Endothelial cell of umbilical vein (primary cell): Measurements from ENCODE around the gene ZNF33B.

Experiments used
- CTCF ChIP-seq, 2 donors: IDR thresholded peaks; 1 replicate in 1 of 2; 2 replicates in 1 of 2; pipeline ENCODE4 v1.5.1; 2011; ENCODE audit warnings: low read length in 2 of 2, mild to moderate bottlenecking in 2 of 2, moderate library complexity in 2 of 2, control low read depth in 1 of 2, inconsistent platforms in 1 of 2, low read depth in 1 of 2; ENCODE audit not compliant: insufficient read depth in 1 of 2; ENCODE audit errors: extremely low read depth in 1 of 2
- EZH2 ChIP-seq: IDR thresholded peaks from 2 replicates; pipeline ENCODE4 v1.6.1; 2012; ENCODE audit warnings: borderline replicate concordance, low read depth, mild to moderate bottlenecking, moderate library complexity, low read length, inconsistent platforms; ENCODE audit not compliant: severe bottlenecking
- FOS ChIP-seq: IDR thresholded peaks from 2 replicates; pipeline ENCODE4 v1.6.1; 2011; ENCODE audit warnings: mild to moderate bottlenecking, low read length, moderate library complexity, borderline replicate concordance; ENCODE audit not compliant: insufficient read depth
- GATA2 ChIP-seq: IDR thresholded peaks from 2 replicates; pipeline ENCODE4 v1.7.0; 2011; ENCODE audit warnings: low read depth, mild to moderate bottlenecking, moderate library complexity, mixed read lengths, low read length; ENCODE audit not compliant: insufficient read length, insufficient read depth
- JUN ChIP-seq: IDR thresholded peaks from 2 replicates; pipeline ENCODE4 v1.6.1; 2011; ENCODE audit warnings: borderline replicate concordance, low read depth; ENCODE audit not compliant: insufficient read length, insufficient read depth
- MAX ChIP-seq: IDR thresholded peaks from 2 replicates; pipeline ENCODE4 v1.6.1; 2011; ENCODE audit not compliant: insufficient read depth, insufficient read length
- MYC ChIP-seq: IDR thresholded peaks from one replicate; pipeline ENCODE4 v1.6.1; 2011; ENCODE audit warnings: mild to moderate bottlenecking, low read depth, low read length
- POLR2A ChIP-seq: IDR thresholded peaks from 2 replicates; pipeline ENCODE4 v1.6.1; 2012; ENCODE audit warnings: low read depth, mild to moderate bottlenecking, control low read depth, low read length
- POLR2AphosphoS5 ChIP-seq: IDR thresholded peaks from 2 replicates; pipeline ENCODE4 v1.6.1; 2012; ENCODE audit warnings: low read depth, mild to moderate bottlenecking, control low read depth, low read length, moderate library complexity; ENCODE audit not compliant: insufficient read depth

- TF ChIP-seq CTCF (IDR thresholded peaks at IDR 0.05; ENCODE audit: extremely low read depth in 1 of 2, insufficient read depth in 1 of 2, low read depth in 1 of 2, low read length in 2 of 2): no peak
- no peak for TF ChIP-seq EZH2
- TF ChIP-seq POLR2AphosphoS5: no peak
- no peak for TF ChIP-seq POLR2A
- no peak for TF ChIP-seq MAX
- TF ChIP-seq JUN: no peak
- TF ChIP-seq MYC: no peak
- TF ChIP-seq FOS: no peak
- no peak for TF ChIP-seq GATA2
These were observed 28.5 kb downstream of the ZNF33B start for GRCh38 chr10:42609872-42610271.
